SK-N-SH (cell line): ENCODE data around the gene GPR15. TPM values are rescaled to one million over a fixed set of nuclear protein-coding genes. Genes with fewer than 3 reads are reported as not detected.

ENCODE experiments used
- CTCF ChIA-PET: fragments of 300-600, 350-600 bp; formaldehyde crosslinking; extraction: SDS; loops from one replicate; lab custom pipeline; 2021; lab: Yijun Ruan, JAX
- POLR2A ChIA-PET: fragments of 350-600 bp; sonication (Branson Sonifier 250); formaldehyde crosslinking; extraction: SDS; loops from one replicate; lab custom pipeline; 2020; ENCODE audit warnings: antibody characterized with exemption, inconsistent platforms; lab: Yijun Ruan, JAX
- DNase-seq: peaks from one replicate; pipeline ENCODE4 v3.0.0; 2012
- H2AFZ ChIP-seq: fragments of 200-600 bp; sonication (generic); 2 replicates; pipeline ENCODE4 v1.8.1; 2016; ENCODE audit warnings: antibody characterized with exemption, mild to moderate bottlenecking, low read depth
- H3F3A ChIP-seq: fragments of 200-600 bp; sonication (generic); replicated peaks from 2 replicates; pipeline ENCODE3; 2016; ENCODE audit warnings: antibody characterized with exemption, mild to moderate bottlenecking; ENCODE audit not compliant: insufficient read depth
- H3K27ac ChIP-seq, 2 experiments: fragments of 200-500 bp in 1 of 2; fragments of 200-600 bp in 1 of 2; sonication (Bioruptor generic) in 1 of 2; sonication (generic), shearing (Covaris generic) in 1 of 2; 2 replicates each; pipeline versions ENCODE4 v1.5.1 to v1.6.1; 2014 to 2016; ENCODE audit warnings: low read depth in 2 of 2, inconsistent platforms in 1 of 2, low read length in 1 of 2, mild to moderate bottlenecking in 1 of 2, mixed read lengths in 1 of 2
- H3K27me3 ChIP-seq: fragments of 200-600 bp; sonication (generic), shearing (Covaris generic); 2 replicates; pipeline ENCODE4 v1.6.1; 2016; ENCODE audit warnings: mixed run types; ENCODE audit not compliant: insufficient read depth
- H3K36me3 ChIP-seq, 2 experiments: fragments of 200-500 bp in 1 of 2; fragments of 200-600 bp in 1 of 2; sonication (Bioruptor generic) in 1 of 2; sonication (generic) in 1 of 2; replicated peaks in 1 of 2; 2 replicates each; pipeline versions ENCODE3 to v1.5.1; 2014 to 2016; ENCODE audit warnings: low read length in 1 of 2, mild to moderate bottlenecking in 1 of 2; ENCODE audit not compliant: insufficient read depth in 2 of 2, control insufficient read depth in 1 of 2
- H3K4me1 ChIP-seq, 2 experiments: fragments of 200-500 bp in 1 of 2; fragments of 200-600 bp in 1 of 2; sonication (Bioruptor generic) in 1 of 2; sonication (generic), shearing (Covaris generic) in 1 of 2; 2 replicates each; pipeline versions ENCODE4 v1.5.1 to v1.6.1; 2014 to 2016; ENCODE audit warnings: low read depth in 1 of 2, low read length in 1 of 2, mixed run types in 1 of 2; ENCODE audit not compliant: insufficient read depth in 2 of 2, control insufficient read depth in 1 of 2
- H3K4me2 ChIP-seq: fragments of 200-600 bp; sonication (generic), shearing (Covaris generic); 2 replicates; pipeline ENCODE4 v1.6.1; 2017; ENCODE audit warnings: mixed run types
- H3K4me3 ChIP-seq, 2 experiments: fragments of 200-500 bp in 1 of 2; fragments of 200-600 bp in 1 of 2; sonication (Bioruptor generic) in 1 of 2; sonication (generic), shearing (Covaris generic) in 1 of 2; 2 replicates each; pipeline versions ENCODE4 v1.5.1 to v1.8.1; 2014 to 2016; ENCODE audit warnings: low read depth in 2 of 2, inconsistent platforms in 1 of 2, low read length in 1 of 2, mild to moderate bottlenecking in 1 of 2, mixed read lengths in 1 of 2, moderate library complexity in 1 of 2
- H3K79me2 ChIP-seq: fragments of 200-600 bp; sonication (generic); 2 replicates; pipeline ENCODE4 v1.8.1; 2017; ENCODE audit warnings: mild to moderate bottlenecking; ENCODE audit not compliant: insufficient read depth
- H3K9ac ChIP-seq: fragments of 200-600 bp; sonication (generic); 2 replicates; pipeline ENCODE4 v1.6.1; 2017; ENCODE audit warnings: mixed run types
- H3K9me2 ChIP-seq: fragments of 200-600 bp; sonication (generic); 2 replicates; pipeline ENCODE4 v1.6.1; 2017; ENCODE audit warnings: mixed run types
- H3K9me3 ChIP-seq: fragments of 200-600 bp; sonication (generic); 2 replicates; pipeline ENCODE4 v1.6.1; 2017; ENCODE audit warnings: mixed run types, mild to moderate bottlenecking, moderate library complexity
- H4K20me1 ChIP-seq: fragments of 200-600 bp; sonication (generic); 2 replicates; pipeline ENCODE4 v1.6.1; 2017; ENCODE audit warnings: mild to moderate bottlenecking, mixed run types; ENCODE audit not compliant: insufficient read depth
- CTCF ChIP-seq: fragments of 200-600 bp; sonication (generic); IDR thresholded peaks from 2 replicates; pipeline ENCODE4 v1.6.1; 2017; ENCODE audit warnings: antibody characterized with exemption, mild to moderate bottlenecking, moderate library complexity
- FOXJ3 ChIP-seq: sonication (generic); formaldehyde crosslinking; IDR thresholded peaks from 2 replicates; pipeline ENCODE4 v1.5.1; 2020; ENCODE audit warnings: mild to moderate bottlenecking, missing genetic modification reagents
- GABPA ChIP-seq: IDR thresholded peaks from 2 replicates; pipeline ENCODE4 v1.4.0; 2012; ENCODE audit warnings: low read depth, mild to moderate bottlenecking
- JUND ChIP-seq: IDR thresholded peaks from 2 replicates; pipeline ENCODE4 v1.4.0; 2012
- MAX ChIP-seq: IDR thresholded peaks from 2 replicates; pipeline ENCODE4 v1.4.0; 2012; ENCODE audit warnings: low read depth
- MXI1 ChIP-seq: IDR thresholded peaks from 2 replicates; pipeline ENCODE4 v1.6.1; 2012; ENCODE audit warnings: mild to moderate bottlenecking, low read depth, low read length, improper control_type of control experiment
- NFIC ChIP-seq: IDR thresholded peaks from 2 replicates; pipeline ENCODE4 v1.4.0; 2012; ENCODE audit warnings: borderline replicate concordance
- NRF1 ChIP-seq: IDR thresholded peaks from 2 replicates; pipeline ENCODE4 v1.6.1; 2012; ENCODE audit warnings: low read depth, mild to moderate bottlenecking, low read length
- RAD21 ChIP-seq: IDR thresholded peaks from 2 replicates; pipeline ENCODE4 v1.6.1; 2012; ENCODE audit warnings: mild to moderate bottlenecking, low read length
- RCOR1 ChIP-seq: fragments of 150-350 bp; IDR thresholded peaks from 2 replicates; pipeline ENCODE4 v1.6.1; 2017; ENCODE audit warnings: antibody characterized with exemption, low read length
- SIN3A ChIP-seq: IDR thresholded peaks from 2 replicates; pipeline ENCODE4 v1.6.1; 2012; ENCODE audit warnings: low read depth, mild to moderate bottlenecking, low read length, moderate library complexity, borderline replicate concordance
- SMC3 ChIP-seq: IDR thresholded peaks from 2 replicates; pipeline ENCODE4 v1.6.1; 2012; ENCODE audit warnings: low read depth, low read length, improper control_type of control experiment
- TAF1 ChIP-seq: IDR thresholded peaks from 2 replicates; pipeline ENCODE4 v1.6.1; 2012; ENCODE audit warnings: low read depth, mild to moderate bottlenecking, low read length, moderate library complexity, borderline replicate concordance
- TEAD4 ChIP-seq: IDR thresholded peaks from 2 replicates; pipeline ENCODE4 v1.4.0; 2012; ENCODE audit warnings: mild to moderate bottlenecking, borderline replicate concordance; ENCODE audit not compliant: insufficient read depth
- ZBTB33 ChIP-seq: IDR thresholded peaks from 2 replicates; pipeline ENCODE4 v1.4.0; 2012; ENCODE audit warnings: low read depth, borderline replicate concordance
- WGBS: methylation state at CpG from one replicate; pipeline ENCODE4 v1.1.6; 2017; ENCODE audit warnings: low lambda C conversion rate; 5-methylcytosine and 5-hydroxymethylcytosine counted together
- polyA plus RNA-seq, 3 experiments: library from polyadenylated mRNA; depleted of rRNA; stranded (reverse); fragments of >200 nt; gene quantifications; 2 replicates each; pipeline ENCODE4 v1.2.3, GENCODE V29; 2012
- TF ChIP-seq, protein P1 (sequence below): IDR thresholded peaks from 2 replicates; pipeline ENCODE4 v1.4.0; 2012; ENCODE audit warnings: low read depth, borderline replicate concordance

The GPR15 gene
- polyA plus RNA-seq, 1 of the 3 experiments (the other 2 are of a cell fraction): not detected

GRCh38 chr3:98573181-98573728, 41.5 kb downstream of the GPR15 start:
- no peaks in the 10 kb centered on the region for H3K9me2 ChIP-seq
- H4K20me1 ChIP-seq: no peaks in the 10 kb centered on the region
- TF ChIP-seq NFIC: peak; percentile 23; the same call in 1 of the 2 replicates
- TF ChIP-seq, protein P1, sequence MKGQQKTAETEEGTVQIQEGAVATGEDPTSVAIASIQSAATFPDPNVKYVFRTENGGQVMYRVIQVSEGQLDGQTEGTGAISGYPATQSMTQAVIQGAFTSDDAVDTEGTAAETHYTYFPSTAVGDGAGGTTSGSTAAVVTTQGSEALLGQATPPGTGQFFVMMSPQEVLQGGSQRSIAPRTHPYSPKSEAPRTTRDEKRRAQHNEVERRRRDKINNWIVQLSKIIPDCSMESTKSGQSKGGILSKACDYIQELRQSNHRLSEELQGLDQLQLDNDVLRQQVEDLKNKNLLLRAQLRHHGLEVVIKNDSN: no peak
- peak; percentile 55 for TF ChIP-seq RAD21
- TF ChIP-seq CTCF: peak; percentile 67
- H3K4me1 ChIP-seq: no peaks in the 10 kb centered on the region
- WGBS: 42% methylated on average over 2 of the region's 2 CpGs
- no peak overlapping the region for H3K27ac ChIP-seq
- no peak overlapping the region for H3K9ac ChIP-seq
- H3K4me3 ChIP-seq: no peak overlapping the region
- peaks cover 6% of the 10 kb centered on the region for H3F3A ChIP-seq
- ChIA-PET POLR2A (no interaction called here), CTCF (interaction anchor here (0.9 to 2.1 kb wide), 4 partner anchors 8 to 533 kb away, joined by 4 to 8 read pairs (median 6); no protein-coding TSS in a partner anchor)
- peaks cover 0 to 18% of the 10 kb centered on the region in 2 experiments for H3K36me3 ChIP-seq
- no peaks in the 10 kb centered on the region for H3K27me3 ChIP-seq
- no peaks in the 10 kb centered on the region for H3K79me2 ChIP-seq
- H2AFZ ChIP-seq: no peak overlapping the region
- H3K9me3 ChIP-seq: no peaks in the 10 kb centered on the region
- peak; percentile 36 for DNase-seq
- no peak overlapping the region for H3K4me2 ChIP-seq

GRCh38 chr3:98574132-98574531, 42.4 kb downstream of the GPR15 start:
- POLR2A ChIA-PET: no interaction called here
- H3K27me3 ChIP-seq: no peaks in the 10 kb centered on the region
- H3K79me2 ChIP-seq: no peaks in the 10 kb centered on the region
- no peaks in the 10 kb centered on the region for H4K20me1 ChIP-seq
- no peaks in the 10 kb centered on the region for H3K4me1 ChIP-seq
- no peaks in the 10 kb centered on the region for H3K9me3 ChIP-seq
- CTCF ChIA-PET: interaction anchor here (0.8 to 1.0 kb wide), 4 partner anchors 9 to 534 kb away, joined by 3 to 5 read pairs (median 4); no protein-coding TSS in a partner anchor
- no peak overlapping the region for H3K27ac ChIP-seq
- no peaks in the 10 kb centered on the region for H3K9me2 ChIP-seq
- H3K36me3 ChIP-seq: peaks cover 0 to 26% of the 10 kb centered on the region in 2 experiments
- no peak overlapping the region for H3K9ac ChIP-seq
- DNase-seq: no peak
- no peak overlapping the region for H3K4me2 ChIP-seq
- H3F3A ChIP-seq: peaks cover 6% of the 10 kb centered on the region
- no peak overlapping the region for H2AFZ ChIP-seq
- TF ChIP-seq TAF1: no peak
- no peak for TF ChIP-seq RCOR1
- TF ChIP-seq, protein P1: no peak
- TF ChIP-seq FOXJ3: no peak
- no peak for TF ChIP-seq TEAD4
- TF ChIP-seq MAX: no peak
- no peak for TF ChIP-seq SMC3
- TF ChIP-seq SIN3A: no peak
- no peak for TF ChIP-seq ZBTB33
- no peak for TF ChIP-seq NRF1
- TF ChIP-seq GABPA: no peak
- no peak for TF ChIP-seq MXI1
- no peak for TF ChIP-seq JUND
- 63% methylated on average over 6 of the region's 6 CpGs for whole genome bisulfite sequencing
- H3K4me3 ChIP-seq: no peak overlapping the region
